Tibial nerve (tissue), 4 donors: Measurements from ENCODE around the gene HOXB7. TPM values are rescaled to one million over a fixed set of nuclear protein-coding genes. Genes with fewer than 3 reads are reported as not detected.

ENCODE experiments used
- DNase-seq, 2 donors: peaks; one replicate each; pipeline ENCODE4 v3.0.0-alpha.2; 2019; ENCODE audit warnings: low spot score in 2 of 2
- H3K27ac ChIP-seq, 4 donors: fragments of 200-600 bp; sonication (generic) in 3 of 4; one replicate each; pipeline ENCODE4 v1.5.1; 2017 to 2019; ENCODE audit warnings: mild to moderate bottlenecking in 1 of 4
- H3K27me3 ChIP-seq, 2 donors: fragments of 200-600 bp; sonication (generic) in 1 of 2; one replicate each; pipeline versions ENCODE4 v1.5.1 to v1.6.0; 2017 to 2019
- H3K36me3 ChIP-seq, 3 donors: fragments of 200-600 bp; sonication (generic); one replicate each; pipeline ENCODE4 v1.5.1; 2018 to 2019
- H3K4me1 ChIP-seq, 4 donors: fragments of 200-600 bp; sonication (generic) in 3 of 4; one replicate each; pipeline ENCODE4 v1.5.1; 2017 to 2019
- H3K4me3 ChIP-seq, 4 donors: fragments of 200-600 bp; sonication (generic) in 3 of 4; one replicate each; pipeline ENCODE4 v1.5.1; 2017 to 2019; ENCODE audit warnings: mild to moderate bottlenecking in 1 of 4, moderate library complexity in 1 of 4
- H3K9me3 ChIP-seq, 4 donors: fragments of 200-600 bp; sonication (generic) in 3 of 4; one replicate each; pipeline ENCODE4 v1.5.1; 2017 to 2019
- EP300 ChIP-seq, 2 donors: sonication (generic); formaldehyde crosslinking; IDR thresholded peaks; one replicate each; pipeline ENCODE4 v1.6.1; 2017; ENCODE audit warnings: antibody characterized with exemption in 2 of 2, mild to moderate bottlenecking in 1 of 2
- POLR2A ChIP-seq, 2 donors: fragments of 450-650 bp; IDR thresholded peaks; one replicate each; pipeline ENCODE4 v1.6.1; 2017; ENCODE audit warnings: antibody characterized with exemption in 2 of 2, mild to moderate bottlenecking in 2 of 2, moderate library complexity in 2 of 2
- WGBS, 2 donors: methylation state at CpG; one replicate each; pipeline ENCODE4 v1.1.5; 2018; 5-methylcytosine and 5-hydroxymethylcytosine counted together
- total RNA-seq, 4 donors: library from RNA; depleted of rRNA; stranded (reverse); fragments of >200 nt; gene quantifications; one replicate each; pipeline ENCODE4 v1.1.0, GENCODE V29; 2016
- TF ChIP-seq, protein P1 (sequence below), 5 experiments: fragments of 200-600 bp in 3 of 5; fragments of 450-650 bp in 2 of 5; sonication (generic) in 3 of 5; IDR thresholded peaks; one replicate each; pipeline ENCODE4 v1.5.1; 2016 to 2019; ENCODE audit warnings: antibody characterized with exemption in 5 of 5, mild to moderate bottlenecking in 3 of 5, moderate library complexity in 2 of 5

The HOXB7 gene
- total RNA-seq, 4 donors from 2014 or later = 1.8 to 4.0 (median 2.3) TPM

- 17% methylated on average over 34 to 43 of the region's 43 CpGs for WGBS, 2 donors
- DNase-seq = no peak
- no peak for TF ChIP-seq EP300 (IDR thresholded peaks at IDR 0.05)
- no peak for TF ChIP-seq POLR2A (IDR thresholded peaks at IDR 0.05)
- TF ChIP-seq, protein P1, sequence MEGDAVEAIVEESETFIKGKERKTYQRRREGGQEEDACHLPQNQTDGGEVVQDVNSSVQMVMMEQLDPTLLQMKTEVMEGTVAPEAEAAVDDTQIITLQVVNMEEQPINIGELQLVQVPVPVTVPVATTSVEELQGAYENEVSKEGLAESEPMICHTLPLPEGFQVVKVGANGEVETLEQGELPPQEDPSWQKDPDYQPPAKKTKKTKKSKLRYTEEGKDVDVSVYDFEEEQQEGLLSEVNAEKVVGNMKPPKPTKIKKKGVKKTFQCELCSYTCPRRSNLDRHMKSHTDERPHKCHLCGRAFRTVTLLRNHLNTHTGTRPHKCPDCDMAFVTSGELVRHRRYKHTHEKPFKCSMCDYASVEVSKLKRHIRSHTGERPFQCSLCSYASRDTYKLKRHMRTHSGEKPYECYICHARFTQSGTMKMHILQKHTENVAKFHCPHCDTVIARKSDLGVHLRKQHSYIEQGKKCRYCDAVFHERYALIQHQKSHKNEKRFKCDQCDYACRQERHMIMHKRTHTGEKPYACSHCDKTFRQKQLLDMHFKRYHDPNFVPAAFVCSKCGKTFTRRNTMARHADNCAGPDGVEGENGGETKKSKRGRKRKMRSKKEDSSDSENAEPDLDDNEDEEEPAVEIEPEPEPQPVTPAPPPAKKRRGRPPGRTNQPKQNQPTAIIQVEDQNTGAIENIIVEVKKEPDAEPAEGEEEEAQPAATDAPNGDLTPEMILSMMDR (IDR thresholded peaks at IDR 0.05) = no peak
- Histone ChIP-seq H3K9me3 (no peaks in the 10 kb centered on the region), H3K27me3 (peaks cover 0 to 97% of the 10 kb centered on the region in 2 donors), H3K36me3 (no peaks in the 10 kb centered on the region), H3K27ac (peak overlapping the region; percentile 16 to 85 (median 58)), H3K4me1 (peaks cover 0 to 61% (median 16%) of the 10 kb centered on the region in 4 donors), H3K4me3 (peak overlapping the region; percentile 20 to 58 (median 42))
These were observed 32.0 kb downstream of the HOXB7 start for GRCh38 chr17:48578616-48579470.

DNA sequence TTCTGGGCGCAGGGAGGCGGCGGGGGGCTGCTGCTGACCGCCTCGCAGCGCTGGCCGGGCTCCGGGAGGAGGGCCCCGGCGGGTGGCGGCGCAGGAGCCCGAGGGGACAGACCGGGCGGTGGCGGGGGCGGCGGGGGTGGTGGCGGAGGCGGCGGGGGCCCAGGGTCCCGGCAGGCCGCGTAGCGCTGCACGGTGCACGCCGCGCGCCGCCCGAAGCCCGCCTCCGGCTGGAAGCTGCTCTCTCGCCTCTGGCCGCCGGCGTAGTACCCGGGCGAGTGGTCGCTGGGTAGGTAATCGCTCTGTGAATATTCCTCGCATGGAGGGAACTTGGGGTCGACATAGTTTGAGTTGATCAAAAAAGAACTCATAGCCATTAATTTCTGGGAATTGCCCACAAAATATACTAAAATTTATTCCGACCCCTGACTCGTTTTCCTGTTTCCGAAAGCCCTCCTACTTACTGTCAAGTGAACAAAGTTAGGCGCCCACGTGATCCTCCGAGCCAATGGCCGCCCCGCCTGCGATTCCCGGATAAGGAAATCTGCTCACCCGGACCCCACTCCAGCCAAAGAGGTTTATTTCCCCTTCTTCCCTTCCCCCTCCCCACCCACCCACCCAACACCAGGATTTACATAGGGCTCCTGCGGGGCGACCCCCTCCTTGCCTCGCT is 32.7 kb downstream of the HOXB7 start, which contains the start of gene HOXB4:
Gene HOXB4, minus strand, starts transcription at position 405 of the 670 bp plus-strand sequence. Its CDS starts 31 bp downstream, at position 374.
- H3K4me1 ChIP-seq = peaks cover 0 to 67% (median 16%) of the 10 kb centered on the region in 4 donors
- H3K4me3 ChIP-seq = peak within 1 kb of the TSS; percentile 30 to 58 (median 44)
- TF ChIP-seq, protein P1 (IDR thresholded peaks at IDR 0.05) = no peak
- peak in 1 of 2 donors; percentile 56 for TF ChIP-seq EP300 (IDR thresholded peaks at IDR 0.05)
- TF ChIP-seq POLR2A (IDR thresholded peaks at IDR 0.05) = peak in 1 of 2 donors; percentile 32
- 0 to 1% methylated on average over 30 to 48 of the region's 58 CpGs for WGBS, 2 donors
- H3K27ac ChIP-seq = peak within 1 kb of the TSS; percentile 43 to 85 (median 81)
- no peaks in the 10 kb centered on the region for H3K9me3 ChIP-seq
- H3K36me3 ChIP-seq = no peaks in the 10 kb centered on the region
- peak; percentile 37 to 67 for DNase-seq
- peaks cover 0 to 89% of the 10 kb centered on the region in 2 donors for H3K27me3 ChIP-seq

DNA sequence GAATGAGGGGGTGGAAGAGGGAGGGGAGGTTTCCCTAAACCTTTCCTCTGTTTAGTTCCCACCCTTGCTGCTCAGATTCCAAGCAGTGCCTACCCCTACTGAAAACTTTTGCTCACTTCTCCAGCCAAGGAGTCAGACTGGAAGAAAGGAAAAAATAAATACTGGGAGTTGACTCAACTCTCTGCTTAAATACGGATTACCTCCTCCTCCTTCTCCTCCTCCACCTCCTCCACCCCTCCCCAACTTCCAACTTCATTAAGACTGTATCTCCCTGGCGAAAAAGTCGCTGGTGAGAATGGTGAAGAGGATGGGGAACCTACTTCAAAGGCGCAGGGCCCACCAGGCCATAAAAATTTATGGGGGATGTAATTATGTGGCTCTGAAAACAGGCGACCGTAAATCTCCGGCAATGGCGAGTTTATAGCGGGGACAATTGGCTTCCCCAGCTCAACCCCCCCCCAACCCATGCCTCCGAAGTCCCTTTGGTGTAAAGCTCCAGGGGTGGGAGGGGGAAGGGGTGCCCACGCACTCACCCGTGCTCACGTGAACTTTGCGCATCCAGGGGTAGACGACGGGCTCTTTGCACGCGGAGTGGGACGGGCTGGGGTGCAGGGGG is 33.4 kb downstream of the HOXB7 start:
- Histone ChIP-seq H3K27me3 (peaks cover 0 to 88% of the 10 kb centered on the region in 2 donors), H3K4me1 (peaks cover 0 to 67% (median 16%) of the 10 kb centered on the region in 4 donors), H3K9me3 (no peaks in the 10 kb centered on the region), H3K27ac (peak overlapping the region; percentile 43 to 85 (median 81)), H3K4me3 (peak overlapping the region; percentile 30 to 58 (median 44)), H3K36me3 (no peaks in the 10 kb centered on the region)
- DNase-seq = no peak
- TF ChIP-seq POLR2A (IDR thresholded peaks at IDR 0.05) (no peak), EP300 (IDR thresholded peaks at IDR 0.05) (no peak)
- TF ChIP-seq, protein P1 (IDR thresholded peaks at IDR 0.05) = no peak
- 2 to 3% methylated on average over 15 to 19 of the region's 19 CpGs for WGBS, 2 donors

DNA sequence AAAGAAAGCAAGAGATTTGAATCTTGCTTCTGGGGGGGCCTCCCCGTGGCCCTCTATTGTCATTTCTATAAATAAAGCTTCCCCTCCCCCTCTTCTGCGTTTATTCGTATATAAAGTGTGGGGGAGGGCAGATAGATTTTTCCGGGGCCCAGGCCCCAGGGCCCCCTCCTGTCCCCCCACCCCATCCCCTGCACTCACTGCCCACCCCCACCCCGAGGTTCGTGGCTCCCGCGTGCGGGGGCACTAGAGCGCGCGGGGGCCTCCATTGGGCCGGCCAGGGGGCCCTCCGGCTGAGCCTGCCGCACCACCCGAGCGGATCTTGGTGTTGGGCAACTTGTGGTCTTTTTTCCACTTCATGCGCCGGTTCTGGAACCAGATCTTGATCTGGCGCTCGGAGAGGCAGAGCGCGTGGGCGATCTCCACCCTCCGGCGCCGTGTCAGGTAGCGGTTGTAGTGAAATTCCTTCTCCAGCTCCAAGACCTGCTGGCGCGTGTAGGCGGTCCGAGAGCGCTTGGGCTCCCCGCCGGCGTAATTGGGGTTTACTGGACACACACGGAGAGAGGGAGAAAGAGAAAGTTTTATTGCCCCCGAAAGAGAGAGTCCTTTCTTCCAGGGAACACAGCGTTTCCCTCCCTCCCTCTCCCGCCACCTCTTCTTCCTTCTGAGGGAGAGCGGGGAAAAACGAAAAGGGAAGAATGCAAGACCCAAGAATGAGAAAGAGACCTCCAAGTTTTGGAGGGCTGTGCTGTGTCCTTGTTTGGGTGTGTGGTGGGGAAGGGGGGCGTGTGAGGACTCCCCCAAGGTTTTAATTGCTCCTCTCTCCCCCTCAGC is 34.1 kb downstream of the HOXB7 start:
- TF ChIP-seq EP300 (IDR thresholded peaks at IDR 0.05) (peak in 1 of 2 donors; percentile 22), POLR2A (IDR thresholded peaks at IDR 0.05) (no peak)
- TF ChIP-seq, protein P1 (IDR thresholded peaks at IDR 0.05) = no peak
- peaks cover 0 to 65% (median 16%) of the 10 kb centered on the region in 4 donors for H3K4me1 ChIP-seq
- peak overlapping the region; percentile 43 to 85 (median 81) for H3K27ac ChIP-seq
- no peaks in the 10 kb centered on the region for H3K36me3 ChIP-seq
- H3K4me3 ChIP-seq = peak overlapping the region; percentile 30 to 58 (median 44)
- peaks cover 0 to 87% of the 10 kb centered on the region in 2 donors for H3K27me3 ChIP-seq
- 3 to 5% methylated on average over 30 to 39 of the region's 43 CpGs for WGBS, 2 donors
- DNase-seq = no peak
- H3K9me3 ChIP-seq = no peaks in the 10 kb centered on the region
